NCI-H460 (cell line): ENCODE results near the gene ASB17. TPM values are rescaled to one million over a fixed set of nuclear protein-coding genes. Genes with fewer than 3 reads are reported as not detected.
"Not testable (repeated sequence)": the region's sequence is repeated elsewhere in the genome, so short reads cannot be mapped to it uniquely, and the experiment has no call there.

ENCODE experiments used
- DNase-seq: peaks from one replicate; pipeline ENCODE4 v3.0.0-alpha.2; 2016; ENCODE audit warnings: low read depth; ENCODE audit errors: extremely low read depth
- polyA plus RNA-seq: library from polyadenylated mRNA; depleted of rRNA; stranded (reverse); fragments of >200 nt; gene quantifications from 2 replicates; pipeline ENCODE4 v1.2.3, GENCODE V29; 2014; cell fraction: nucleus; rRNA removed
- total RNA-seq: library from RNA; depleted of rRNA; stranded (reverse); fragments of >200 nt; shearing (Covaris generic); gene quantifications from 2 replicates; pipeline ENCODE4 v1.2.3, GENCODE V29; 2014; rRNA removed

The ASB17 gene, protein sequence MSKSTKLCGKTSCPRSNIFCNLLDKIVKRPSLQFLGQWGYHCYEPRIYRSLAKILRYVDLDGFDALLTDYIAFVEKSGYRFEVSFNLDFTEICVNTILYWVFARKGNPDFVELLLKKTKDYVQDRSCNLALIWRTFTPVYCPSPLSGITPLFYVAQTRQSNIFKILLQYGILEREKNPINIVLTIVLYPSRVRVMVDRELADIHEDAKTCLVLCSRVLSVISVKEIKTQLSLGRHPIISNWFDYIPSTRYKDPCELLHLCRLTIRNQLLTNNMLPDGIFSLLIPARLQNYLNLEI
- total RNA-seq = not detected in 2 replicates
- polyA plus RNA-seq = not detected in 2 replicates

- DNase-seq = no peak
Measured at GRCh38 chr1:75932304-75932703, at the start of gene ASB17. ASB17 (minus strand) TSS chr1:75932404; CDS start chr1:75932291, 113 bp downstream.

DNA sequence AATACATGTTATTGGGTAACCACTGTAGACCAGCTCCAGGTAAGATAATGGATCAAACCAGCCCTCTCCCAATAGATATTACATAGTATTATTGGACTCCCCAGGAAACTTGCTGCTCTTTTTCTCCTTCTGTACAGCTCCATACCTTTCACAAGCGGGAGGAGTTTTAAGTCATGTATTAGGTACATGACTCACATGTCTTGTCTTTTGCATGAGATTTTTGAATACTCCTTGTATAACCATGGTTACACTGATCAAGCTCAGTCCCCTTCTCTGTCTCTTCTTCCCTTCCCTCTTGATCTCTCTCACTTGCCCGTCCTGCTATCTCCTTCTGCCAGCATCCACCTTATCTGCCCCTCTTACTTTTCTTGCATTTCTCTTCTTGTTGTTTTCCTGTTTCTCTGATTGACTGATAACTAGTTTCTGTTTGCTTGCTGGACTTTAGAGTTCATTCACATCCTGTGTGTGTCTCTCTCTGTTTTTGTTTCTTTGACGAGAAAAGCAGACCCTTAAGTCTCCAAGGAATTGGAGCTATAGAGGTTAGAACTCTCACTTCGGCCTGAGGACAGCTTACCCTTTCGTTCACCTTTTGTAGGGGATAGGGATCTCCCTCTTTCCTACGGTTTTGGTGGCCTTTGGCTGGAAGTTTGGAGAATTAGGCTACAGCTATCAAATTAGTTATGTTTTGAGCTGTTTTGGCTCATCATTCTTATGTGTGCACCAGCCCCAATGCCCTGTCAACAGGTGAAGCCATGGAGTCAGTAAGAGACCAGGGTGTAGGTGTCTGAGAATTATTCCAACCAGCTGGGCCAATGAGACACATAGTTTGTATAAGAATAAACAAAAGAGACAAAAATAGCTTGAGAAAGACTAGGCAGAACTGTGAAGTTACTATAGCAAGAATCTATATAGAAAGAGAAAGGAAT is 49.0 kb upstream of the ASB17 start:
- no peak for DNase-seq

DNA sequence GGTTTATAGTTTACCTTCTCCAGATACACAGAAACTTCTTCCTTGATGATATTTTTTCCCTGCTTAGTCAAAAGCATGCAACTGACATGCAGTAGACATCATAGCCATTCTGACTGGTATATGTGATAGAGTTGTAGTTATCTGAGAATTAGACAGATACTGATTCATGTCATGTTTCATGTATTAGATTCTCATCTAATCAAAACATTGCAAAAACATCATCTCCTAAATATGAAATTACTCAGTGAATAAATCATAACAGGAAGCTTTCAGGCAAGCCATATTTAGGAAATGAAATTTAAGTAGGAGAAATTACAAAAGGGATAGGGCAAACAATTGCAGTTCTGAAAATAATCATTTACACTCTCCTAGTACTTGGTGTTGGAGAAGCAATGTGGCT is 38.4 kb upstream of the ASB17 start:
- no peak for DNase-seq

- DNase-seq = peak; percentile 13
Measured at GRCh38 chr1:75969550-75969949, 37.3 kb upstream of the ASB17 start.

GRCh38 chr1:75967719-75968118 is 35.5 kb upstream of the ASB17 start:
- DNase-seq = no peak

DNA sequence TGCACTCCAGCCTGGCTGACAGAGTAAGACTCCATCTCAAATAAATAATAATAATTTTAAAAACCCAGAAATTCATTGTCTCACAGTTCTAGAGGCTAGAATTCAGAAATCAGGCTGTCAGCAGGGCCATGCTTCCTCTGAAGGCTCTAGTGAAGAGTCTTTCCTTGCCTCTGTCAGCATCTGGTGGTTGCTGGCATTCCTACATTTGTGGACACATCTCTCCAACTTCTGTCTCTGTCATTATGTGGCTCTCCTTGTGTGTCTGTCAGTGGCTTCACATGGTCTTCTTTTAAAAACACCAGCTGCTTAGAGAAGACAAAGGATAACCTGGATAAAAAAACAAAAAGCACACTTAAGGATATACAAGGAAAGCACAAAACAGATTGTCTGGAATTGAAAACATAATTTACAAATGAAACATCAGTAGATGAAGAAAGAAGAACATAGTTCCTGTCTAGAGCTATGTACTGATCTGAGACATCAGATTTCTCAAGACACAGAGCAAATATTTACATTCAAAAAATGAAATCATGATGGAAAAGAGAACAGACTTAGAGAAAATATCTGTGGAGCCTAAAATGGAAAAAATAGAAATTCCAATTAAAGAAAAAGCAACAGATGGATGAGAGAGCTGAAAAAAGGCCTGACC is 32.7 kb upstream of the ASB17 start:
- no peak for DNase-seq

DNA sequence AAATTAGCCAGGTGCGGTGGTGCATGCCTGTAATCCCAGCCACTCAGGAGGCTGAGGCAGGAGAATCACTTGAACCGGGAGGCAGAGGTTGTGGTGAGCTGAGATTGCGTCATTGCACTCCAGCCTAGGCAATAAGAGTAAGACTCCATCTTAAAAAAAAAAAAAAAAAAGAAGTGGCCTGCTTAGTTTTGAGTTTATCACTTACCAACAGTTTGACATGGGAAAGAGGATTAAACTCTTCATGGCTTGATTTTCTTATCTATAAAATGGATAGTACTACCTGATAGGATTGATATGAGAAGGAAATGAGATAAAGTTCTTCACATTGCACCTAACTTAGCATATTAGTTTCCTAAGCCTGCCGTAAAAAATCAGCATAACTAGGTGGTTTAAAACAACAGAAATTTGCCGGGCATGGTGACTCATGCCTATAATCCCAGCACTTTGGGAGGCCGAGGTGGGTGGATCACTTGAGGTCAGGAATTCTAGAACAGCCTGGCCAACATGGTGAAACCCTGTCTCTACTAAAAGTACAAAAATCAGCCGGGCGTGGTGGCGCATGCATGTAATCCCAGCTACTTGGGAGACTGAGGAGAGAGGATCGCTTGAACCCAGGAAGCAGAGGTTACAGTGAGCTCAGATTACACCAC is 32.0 kb upstream of the ASB17 start:
- DNase-seq = not testable (repeated sequence)

- no peak for DNase-seq
Measured at GRCh38 chr1:75954586-75954985, 22.4 kb upstream of the ASB17 start.

DNA sequence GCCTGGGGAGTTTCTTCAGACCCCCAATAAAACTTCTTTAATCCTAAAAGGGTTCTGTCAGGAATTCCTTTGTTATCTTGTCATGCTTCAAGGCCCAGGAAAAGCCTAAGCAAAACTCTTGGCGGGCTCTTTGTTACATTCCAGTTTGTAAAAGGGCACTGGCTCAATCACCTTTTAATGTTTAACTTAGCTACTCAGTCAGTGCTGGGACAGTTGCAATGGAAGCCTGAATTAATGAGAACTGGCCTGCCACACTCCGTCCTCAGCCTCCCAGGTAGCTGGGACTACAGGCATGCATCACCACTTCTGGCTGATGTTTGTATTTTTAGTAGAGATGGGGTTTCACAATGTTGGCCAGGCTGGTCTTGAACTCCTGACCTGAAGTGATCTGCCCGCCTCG is 21.3 kb upstream of the ASB17 start:
- DNase-seq = no peak

- no peak for DNase-seq
Measured at GRCh38 chr1:75952016-75952415, 19.8 kb upstream of the ASB17 start.

DNA sequence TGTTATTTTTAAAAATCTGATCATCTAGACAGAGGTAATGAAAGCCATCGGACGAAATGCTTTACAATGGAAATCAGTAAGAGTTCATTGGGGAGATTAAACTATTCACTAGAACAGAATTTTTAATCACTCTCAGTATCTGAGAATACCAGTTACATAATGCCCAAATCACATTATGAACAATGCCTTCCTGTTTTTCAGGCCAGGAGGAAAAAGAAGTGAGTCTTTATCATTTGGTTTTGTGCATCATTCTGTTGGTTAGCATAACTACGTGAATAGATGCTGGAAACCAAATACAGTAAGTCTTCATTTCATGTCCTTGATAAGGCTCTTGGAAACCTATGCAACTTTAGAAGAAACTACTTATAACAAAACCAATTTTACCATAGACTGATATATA is 18.0 kb upstream of the ASB17 start:
- DNase-seq = no peak

DNA sequence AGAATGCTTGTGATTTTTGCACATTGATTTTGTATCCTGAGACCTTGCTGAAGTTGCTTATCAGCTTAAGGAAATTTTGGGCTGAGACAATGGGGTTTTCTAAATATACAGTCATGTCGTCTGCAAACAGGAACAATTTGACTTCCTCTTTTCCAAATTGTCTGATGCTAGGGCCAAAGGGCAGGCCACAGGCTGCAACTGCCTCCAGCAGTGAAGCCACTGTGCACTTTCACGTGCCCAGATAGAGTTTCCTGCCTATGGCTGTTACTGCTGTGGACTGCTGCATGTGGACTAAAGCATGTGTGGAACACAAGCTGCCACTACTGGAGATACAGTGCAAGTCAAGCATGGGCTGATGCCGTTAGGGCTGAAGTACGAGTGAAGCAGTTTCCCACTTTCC is 10.8 kb upstream of the ASB17 start:
- DNase-seq = not testable (repeated sequence)

DNA sequence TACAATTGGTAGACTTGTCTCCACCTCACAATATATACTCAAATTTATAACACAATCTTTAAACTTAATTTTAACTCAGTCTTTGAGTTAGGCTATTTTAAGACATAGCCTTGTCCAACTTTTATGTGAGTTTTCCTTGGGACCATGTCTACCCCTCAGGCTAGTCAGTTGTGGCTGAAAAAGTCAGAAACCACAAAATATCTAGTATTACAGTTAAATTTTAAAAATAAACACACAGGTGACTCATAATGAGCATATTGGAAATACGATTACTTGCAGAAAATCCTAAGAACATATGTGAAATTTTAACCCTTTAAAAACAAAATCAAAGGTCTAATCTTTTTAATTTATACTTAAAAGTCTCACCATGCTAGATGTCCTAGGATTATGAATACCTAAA is 4.8 kb upstream of the ASB17 start:
- DNase-seq = no peak

- no peak for DNase-seq
Measured at GRCh38 chr1:75922698-75923097, 9.5 kb downstream of the ASB17 start.

GRCh38 chr1:75916834-75917233 is 15.4 kb downstream of the ASB17 start:
- DNase-seq = no peak

GRCh38 chr1:75908717-75909152 is 23.5 kb downstream of the ASB17 start:
- peak; percentile 53 for DNase-seq

- no peak for DNase-seq
Measured at GRCh38 chr1:75901371-75901770, 30.8 kb downstream of the ASB17 start.

DNA sequence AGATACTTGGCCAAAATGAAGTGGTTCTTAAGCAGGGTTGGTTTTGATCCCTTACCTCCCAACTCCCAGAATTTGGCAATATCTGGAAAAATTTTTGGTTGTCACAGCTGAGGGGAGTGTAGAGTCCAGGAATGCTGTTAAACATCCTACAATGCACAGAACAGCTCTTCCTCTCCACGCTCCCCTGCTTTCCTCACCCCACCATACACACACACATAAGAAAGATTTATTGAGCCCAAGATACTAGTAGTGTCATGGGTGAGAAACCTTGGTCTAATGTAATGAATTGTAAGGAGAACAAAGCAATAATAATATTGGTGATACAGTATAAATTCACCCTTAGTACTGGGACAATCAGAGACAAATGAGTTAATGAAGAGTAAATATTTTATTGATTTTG is 47.8 kb downstream of the ASB17 start:
- DNase-seq = no peak

DNA sequence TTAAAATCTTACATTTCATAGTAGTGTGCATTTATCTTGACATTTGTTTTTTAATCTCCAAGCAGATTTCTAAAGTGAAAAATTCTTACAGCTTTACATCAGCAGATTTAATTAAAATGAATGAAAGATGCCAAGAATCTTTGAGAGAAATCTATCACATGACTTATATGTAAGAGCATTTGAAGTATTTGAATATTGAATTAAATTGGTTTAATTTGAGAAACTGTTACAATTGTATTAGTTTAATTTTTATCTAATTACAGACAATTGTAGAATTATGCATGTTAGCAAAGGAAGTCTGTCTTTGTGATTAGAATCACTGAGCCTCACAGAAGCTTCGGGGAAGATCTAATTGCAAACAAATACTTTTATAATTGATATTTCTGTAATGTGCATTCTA is 52.2 kb downstream of the ASB17 start:
- no peak for DNase-seq

GRCh38 chr1:75870951-75871350 is 61.3 kb downstream of the ASB17 start:
- no peak for DNase-seq
